Stimulated activated CD4-positive, alpha-beta T cell treated with anti-CD3 and anti-CD28 coated beads, Interleukin-4, amount 100 ng/mL, for 24 hours (primary cell): ENCODE data around the gene E2F8.
A peak's percentile ranks its signal among the peaks of the same experiment; 100 is the strongest.
"Not testable (repeated sequence)": the region's sequence is repeated elsewhere in the genome, so short reads cannot be mapped to it uniquely, and the experiment has no call there.

Source experiments
- DNase-seq: peaks from one replicate; pipeline ENCODE4 v3.0.0-alpha.2; 2020

E2F8 gene, protein sequence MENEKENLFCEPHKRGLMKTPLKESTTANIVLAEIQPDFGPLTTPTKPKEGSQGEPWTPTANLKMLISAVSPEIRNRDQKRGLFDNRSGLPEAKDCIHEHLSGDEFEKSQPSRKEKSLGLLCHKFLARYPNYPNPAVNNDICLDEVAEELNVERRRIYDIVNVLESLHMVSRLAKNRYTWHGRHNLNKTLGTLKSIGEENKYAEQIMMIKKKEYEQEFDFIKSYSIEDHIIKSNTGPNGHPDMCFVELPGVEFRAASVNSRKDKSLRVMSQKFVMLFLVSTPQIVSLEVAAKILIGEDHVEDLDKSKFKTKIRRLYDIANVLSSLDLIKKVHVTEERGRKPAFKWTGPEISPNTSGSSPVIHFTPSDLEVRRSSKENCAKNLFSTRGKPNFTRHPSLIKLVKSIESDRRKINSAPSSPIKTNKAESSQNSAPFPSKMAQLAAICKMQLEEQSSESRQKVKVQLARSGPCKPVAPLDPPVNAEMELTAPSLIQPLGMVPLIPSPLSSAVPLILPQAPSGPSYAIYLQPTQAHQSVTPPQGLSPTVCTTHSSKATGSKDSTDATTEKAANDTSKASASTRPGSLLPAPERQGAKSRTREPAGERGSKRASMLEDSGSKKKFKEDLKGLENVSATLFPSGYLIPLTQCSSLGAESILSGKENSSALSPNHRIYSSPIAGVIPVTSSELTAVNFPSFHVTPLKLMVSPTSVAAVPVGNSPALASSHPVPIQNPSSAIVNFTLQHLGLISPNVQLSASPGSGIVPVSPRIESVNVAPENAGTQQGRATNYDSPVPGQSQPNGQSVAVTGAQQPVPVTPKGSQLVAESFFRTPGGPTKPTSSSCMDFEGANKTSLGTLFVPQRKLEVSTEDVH

DNA sequence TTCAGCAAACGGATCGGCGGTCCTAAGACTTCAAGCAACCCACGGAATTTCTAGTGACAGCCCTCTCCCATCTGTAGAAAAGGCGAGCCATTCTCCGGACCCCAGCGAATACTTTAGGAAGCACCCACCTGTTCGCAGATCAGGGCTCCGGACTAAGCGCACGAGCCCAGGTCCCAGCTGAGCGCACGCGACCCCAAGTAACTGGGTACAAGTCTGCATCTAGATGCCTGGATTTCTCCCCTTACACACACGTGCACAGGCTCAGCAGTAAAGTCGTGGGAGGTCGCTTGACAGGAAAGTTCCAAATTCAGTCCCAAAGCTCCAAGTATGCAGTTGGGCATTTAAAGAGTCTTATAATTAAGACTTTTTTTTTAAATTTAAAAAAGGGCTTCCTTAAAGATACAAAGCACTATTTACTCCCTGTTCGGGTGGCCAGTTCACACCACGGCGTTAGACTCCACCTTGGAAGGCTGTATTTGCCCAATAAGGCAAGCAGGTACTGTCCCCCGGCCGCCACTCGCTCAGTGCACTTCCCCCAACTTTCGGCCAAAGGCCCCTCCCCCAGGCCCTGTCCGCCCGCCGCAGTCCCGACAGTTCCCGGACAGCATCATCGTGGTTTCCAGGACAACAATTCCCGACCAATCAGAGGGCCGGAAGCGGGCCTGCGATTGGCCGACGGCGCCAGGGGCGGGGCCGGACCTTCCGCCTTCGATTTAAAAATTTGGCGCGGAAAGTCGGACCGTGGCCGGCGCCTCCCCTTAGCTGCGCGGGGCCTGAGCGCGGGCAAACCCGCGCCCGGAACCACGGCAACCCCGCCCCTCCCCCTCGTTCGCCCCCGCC, at the start of gene E2F8:
Gene E2F8 (minus strand): TSS at position 526 of the 840 bp plus-strand sequence. CDS start 824 bp downstream, outside the sequence.
- peak; percentile 87 for DNase-seq

- DNase-seq: no peak
These were observed 49.6 kb upstream of the E2F8 start for GRCh38 chr11:19290356-19290755.

- DNase-seq: no peak
These were observed 47.5 kb upstream of the E2F8 start for GRCh38 chr11:19288256-19288655.

- DNase-seq: no peak
These were observed 45.7 kb upstream of the E2F8 start for GRCh38 chr11:19286411-19286810.

DNA sequence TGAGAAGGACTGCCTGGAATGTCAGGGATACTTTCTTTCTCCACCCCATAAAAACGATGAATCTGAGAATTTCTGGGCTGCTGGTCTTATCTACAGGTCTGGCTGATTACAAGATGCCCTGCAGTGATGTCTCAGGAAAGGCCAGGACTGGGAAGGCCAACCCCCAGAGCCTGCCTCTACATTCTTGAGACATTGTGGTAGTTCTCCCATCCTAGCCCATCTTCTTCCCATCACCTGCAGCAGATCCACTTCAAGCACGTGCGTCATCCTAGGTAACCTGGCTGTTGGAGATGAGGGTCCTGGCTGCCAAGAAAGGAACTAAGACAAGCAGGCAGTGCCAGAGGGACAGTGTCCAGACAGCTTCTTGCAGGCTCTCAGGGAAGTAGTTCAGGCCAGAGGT, 44.1 kb upstream of the E2F8 start:
- DNase-seq: no peak

DNA sequence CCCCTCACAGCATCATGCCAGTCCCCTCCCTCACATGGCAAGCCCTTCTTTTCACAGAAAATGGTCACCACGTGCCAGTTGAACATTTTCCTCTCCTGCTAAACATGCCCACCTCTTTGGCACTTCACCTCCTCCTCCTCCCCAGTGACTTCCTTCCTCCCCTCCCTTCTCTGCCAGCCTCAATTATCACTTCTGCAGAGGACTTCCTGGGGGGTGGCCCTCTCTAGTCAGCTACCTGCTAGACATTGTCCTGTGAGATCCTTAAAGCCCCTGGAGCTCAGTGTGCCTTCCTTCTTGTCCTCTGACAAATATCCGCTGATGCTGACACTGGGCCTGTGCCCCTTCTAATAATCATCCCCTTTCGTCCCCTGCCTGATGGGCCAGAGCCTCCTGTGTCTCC, 43.2 kb upstream of the E2F8 start:
- DNase-seq: no peak

DNA sequence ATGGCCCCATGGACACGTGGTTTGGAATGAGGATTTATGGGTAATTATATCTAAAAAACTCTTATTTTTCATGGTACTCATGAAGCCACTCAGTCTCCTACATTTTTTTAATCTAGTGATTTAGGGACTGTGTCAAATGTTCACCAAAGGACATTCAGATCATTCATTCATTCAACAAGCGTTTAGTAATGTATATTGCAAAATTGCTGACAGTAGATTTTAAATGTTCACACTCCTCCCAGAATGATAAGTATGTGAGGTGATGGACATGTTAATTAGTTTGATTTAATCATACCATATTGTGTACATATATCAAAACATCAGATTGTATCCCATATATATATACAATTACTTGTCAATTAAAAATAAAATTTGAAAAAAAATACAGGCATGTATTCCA, 40.8 kb upstream of the E2F8 start:
- no peak for DNase-seq

GRCh38 chr11:19281041-19281440, 40.3 kb upstream of the E2F8 start:
- no peak for DNase-seq

GRCh38 chr11:19279451-19279850, 38.7 kb upstream of the E2F8 start:
- DNase-seq: no peak

- DNase-seq: no peak
These were observed 36.4 kb upstream of the E2F8 start for GRCh38 chr11:19276859-19277808.

- no peak for DNase-seq
These were observed 34.8 kb upstream of the E2F8 start for GRCh38 chr11:19275496-19275895.

DNA sequence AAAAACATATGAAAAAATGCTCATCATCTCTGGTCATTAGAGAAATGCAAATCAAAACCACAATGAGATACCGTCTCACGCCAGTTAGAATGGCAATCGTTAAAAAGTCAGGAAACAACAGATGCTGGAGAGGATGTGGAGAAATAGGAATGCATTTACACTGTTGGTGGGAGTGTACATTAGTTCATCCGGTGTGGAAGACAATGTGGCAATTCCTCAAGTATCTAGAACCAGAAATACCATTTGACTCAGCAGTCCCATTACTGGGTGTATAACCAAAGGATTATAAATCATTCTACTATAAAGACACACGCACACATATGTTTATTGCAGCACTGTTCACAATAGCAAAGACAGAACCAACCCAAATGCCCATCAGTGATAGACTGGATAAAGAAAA, 32.5 kb upstream of the E2F8 start:
- DNase-seq: not testable (repeated sequence)

DNA sequence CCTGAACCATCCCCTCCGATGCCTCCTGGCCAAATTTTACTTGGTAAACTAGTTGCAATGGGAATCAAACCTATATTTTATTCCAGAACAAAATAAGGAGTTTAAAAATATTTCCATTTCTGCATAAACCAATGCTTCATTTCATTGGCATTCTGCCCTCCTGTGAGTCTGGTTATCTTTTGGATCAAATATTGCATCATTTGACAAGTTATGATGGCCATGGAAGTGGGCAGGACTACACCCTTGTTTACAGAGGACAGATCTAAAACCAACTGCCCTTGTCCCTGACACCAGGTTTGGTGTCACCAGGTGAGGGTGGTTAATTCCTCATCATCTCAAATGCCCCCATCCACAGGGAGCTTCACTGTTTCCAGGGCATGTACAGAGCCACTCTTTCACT, 28.2 kb upstream of the E2F8 start:
- no peak for DNase-seq

DNA sequence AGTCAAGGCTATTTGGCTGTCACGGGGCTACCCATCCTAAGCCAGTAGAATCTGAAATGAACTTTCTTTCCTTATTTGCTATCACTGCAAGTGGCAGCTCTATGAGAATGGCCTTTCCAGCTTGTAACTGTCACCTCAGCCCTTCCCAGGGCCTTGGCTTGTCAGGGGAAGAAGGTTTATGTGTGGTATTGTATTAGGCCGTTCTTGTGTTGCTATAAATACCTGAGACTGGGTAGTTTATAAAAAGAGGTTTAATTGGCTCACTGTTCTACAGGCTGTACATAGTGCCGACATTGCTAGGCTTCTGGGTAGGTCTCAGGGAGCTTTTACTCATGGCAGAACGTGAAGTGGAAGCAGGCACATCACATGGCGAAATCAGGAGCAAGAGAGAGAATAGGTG, 26.8 kb upstream of the E2F8 start:
- DNase-seq: no peak

GRCh38 chr11:19263333-19263732, 22.6 kb upstream of the E2F8 start:
- no peak for DNase-seq

GRCh38 chr11:19259487-19260345, 19.0 kb upstream of the E2F8 start:
- DNase-seq: peak; percentile 67

GRCh38 chr11:19258641-19259230, 18.0 kb upstream of the E2F8 start:
- no peak for DNase-seq

DNA sequence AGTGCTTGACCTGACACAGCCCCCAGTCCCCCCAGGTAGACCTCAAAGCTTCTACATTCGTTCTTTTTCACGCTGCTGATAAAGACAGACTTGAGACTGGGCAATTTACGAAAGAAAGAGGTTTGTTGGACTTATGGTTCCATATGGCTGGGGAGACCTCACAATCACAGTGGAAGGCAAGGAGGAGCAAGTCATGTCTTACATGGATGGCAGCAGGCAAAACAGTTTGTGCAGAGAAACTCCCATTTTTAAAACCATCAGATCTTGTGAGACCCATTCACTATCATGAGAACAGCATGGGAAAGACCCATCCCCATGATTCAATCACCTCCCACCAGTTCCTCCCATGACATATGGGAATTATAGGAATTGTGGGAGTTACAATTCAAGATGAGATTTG, 13.7 kb upstream of the E2F8 start:
- DNase-seq: not testable (repeated sequence)

DNA sequence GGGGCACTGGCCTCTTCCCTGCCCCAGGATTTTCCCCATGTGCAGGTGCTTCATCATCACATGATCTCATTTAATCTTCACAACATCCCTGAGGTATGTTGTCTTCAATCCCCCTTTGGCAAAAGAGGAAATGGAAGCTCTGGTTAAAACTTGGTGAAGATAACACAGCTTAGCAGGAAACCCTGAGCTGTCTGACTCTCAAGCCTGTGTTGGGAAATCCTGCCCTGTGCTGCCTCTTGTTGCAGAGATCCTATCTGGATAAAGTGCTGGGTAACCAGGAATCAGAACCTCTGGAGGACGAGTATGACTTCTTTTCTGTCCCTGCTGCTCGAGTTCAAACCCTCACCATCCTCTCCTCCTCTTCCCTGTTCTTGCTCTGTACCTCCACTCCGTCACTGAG, 13.1 kb upstream of the E2F8 start:
- no peak for DNase-seq

DNA sequence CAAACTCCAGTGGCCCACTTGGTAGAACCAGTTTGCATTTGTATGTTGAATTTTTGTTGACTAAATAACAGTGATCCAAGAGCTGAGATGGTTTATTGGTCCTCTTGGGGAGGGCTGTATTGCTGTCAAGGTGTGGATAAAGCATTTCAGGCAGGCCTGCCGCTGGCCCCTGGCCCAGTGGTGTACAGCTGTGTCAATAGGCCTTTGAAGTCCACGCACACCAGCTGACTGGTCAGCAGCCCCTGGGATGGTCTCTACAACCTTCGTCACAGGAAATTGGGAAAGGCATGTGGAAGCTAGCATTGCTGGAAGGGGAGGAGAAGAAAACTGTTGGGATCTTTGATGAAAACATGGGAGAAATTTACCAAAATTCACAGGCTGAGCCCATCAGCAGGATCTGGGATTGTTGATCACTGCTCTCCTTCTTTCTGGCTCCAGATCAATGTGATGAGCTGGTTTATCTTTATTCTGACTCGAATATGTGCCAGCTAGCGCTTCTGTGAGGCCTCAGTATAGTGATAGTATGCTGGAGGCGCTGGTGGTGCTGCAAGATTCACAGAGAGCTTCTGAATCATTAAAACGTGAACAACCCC, 12.5 kb upstream of the E2F8 start:
- no peak for DNase-seq
